ENCODE data around the gene PRSS57. TPM values are rescaled to one million over a fixed set of nuclear protein-coding genes. Genes with fewer than 3 reads are reported as not detected.
A peak's percentile ranks its signal among the peaks of the same experiment; 100 is the strongest.

The PRSS57 gene
- total and polyA plus RNA-seq, 2 of the 13 experiments (the other 11 are each of a cell fraction or from before 2014, with no cell fraction given): 0.12 TPM; not detected in 1

DNA sequence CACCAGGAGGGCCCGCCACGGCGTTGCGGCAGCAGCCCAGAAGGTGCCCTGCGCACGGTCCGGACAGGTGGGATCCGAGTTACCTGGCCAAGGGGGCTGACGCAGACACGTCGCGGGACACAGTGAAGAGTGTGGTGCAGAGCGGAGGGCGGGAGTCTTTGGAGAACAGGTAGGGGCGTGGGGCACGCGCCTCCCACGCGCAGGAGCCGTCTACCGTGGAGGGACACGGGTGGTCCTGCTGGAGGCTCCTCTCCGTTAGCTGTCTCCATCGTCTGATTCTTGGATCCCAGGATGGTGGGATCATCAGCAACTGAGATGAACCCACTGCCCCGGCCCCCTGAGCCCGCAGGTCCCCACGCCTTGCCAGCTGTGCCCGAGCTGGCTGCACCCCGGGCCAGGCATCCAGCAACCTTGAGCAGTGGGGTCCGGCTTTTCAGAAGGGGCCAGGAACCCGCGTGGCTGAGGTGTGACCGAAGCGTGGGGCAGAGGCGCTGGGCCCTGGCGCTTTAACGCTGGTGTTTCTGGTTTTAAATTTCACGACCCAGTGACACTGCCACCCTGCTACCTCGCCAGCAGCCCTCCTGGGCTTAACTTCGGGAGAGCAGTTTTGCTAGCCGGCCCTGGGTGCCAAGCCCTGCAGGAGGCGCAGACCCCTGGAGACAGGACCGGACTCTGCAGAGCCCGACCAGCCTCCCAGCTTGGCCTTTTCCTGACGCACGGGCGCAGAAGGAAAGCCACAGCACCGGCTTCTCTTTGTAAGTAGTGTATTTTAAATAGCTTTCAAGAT is 48.3 kb downstream of the PRSS57 start (continued):
- TF ChIP-seq, protein P1, sequence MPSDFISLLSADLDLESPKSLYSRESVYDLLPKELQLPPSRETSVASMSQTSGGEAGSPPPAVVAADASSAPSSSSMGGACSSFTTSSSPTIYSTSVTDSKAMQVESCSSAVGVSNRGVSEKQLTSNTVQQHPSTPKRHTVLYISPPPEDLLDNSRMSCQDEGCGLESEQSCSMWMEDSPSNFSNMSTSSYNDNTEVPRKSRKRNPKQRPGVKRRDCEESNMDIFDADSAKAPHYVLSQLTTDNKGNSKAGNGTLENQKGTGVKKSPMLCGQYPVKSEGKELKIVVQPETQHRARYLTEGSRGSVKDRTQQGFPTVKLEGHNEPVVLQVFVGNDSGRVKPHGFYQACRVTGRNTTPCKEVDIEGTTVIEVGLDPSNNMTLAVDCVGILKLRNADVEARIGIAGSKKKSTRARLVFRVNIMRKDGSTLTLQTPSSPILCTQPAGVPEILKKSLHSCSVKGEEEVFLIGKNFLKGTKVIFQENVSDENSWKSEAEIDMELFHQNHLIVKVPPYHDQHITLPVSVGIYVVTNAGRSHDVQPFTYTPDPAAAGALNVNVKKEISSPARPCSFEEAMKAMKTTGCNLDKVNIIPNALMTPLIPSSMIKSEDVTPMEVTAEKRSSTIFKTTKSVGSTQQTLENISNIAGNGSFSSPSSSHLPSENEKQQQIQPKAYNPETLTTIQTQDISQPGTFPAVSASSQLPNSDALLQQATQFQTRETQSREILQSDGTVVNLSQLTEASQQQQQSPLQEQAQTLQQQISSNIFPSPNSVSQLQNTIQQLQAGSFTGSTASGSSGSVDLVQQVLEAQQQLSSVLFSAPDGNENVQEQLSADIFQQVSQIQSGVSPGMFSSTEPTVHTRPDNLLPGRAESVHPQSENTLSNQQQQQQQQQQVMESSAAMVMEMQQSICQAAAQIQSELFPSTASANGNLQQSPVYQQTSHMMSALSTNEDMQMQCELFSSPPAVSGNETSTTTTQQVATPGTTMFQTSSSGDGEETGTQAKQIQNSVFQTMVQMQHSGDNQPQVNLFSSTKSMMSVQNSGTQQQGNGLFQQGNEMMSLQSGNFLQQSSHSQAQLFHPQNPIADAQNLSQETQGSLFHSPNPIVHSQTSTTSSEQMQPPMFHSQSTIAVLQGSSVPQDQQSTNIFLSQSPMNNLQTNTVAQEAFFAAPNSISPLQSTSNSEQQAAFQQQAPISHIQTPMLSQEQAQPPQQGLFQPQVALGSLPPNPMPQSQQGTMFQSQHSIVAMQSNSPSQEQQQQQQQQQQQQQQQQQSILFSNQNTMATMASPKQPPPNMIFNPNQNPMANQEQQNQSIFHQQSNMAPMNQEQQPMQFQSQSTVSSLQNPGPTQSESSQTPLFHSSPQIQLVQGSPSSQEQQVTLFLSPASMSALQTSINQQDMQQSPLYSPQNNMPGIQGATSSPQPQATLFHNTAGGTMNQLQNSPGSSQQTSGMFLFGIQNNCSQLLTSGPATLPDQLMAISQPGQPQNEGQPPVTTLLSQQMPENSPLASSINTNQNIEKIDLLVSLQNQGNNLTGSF (CRISPR knock-in tag; IDR thresholded peaks at IDR 0.05): no peak
- TF ChIP-seq SRY (CRISPR knock-in tag; IDR thresholded peaks at IDR 0.05) (no peak), ZC3H13 (CRISPR knock-in tag; IDR thresholded peaks at IDR 0.05) (peak; percentile 74; the same call in 1 of the 2 replicates), RBFOX2 (IDR thresholded peaks at IDR 0.05; ENCODE audit: low read depth, low read length) (peak; percentile 34; the same call in 1 of the 2 replicates), RBM22 (optimal IDR thresholded peaks at IDR 0.05; ENCODE audit: low read length) (peak; percentile 24), PCBP1 (IDR thresholded peaks at IDR 0.05; ENCODE audit: borderline replicate concordance, low read depth, low read length) (0 out of 2 replicates have a peak, but pooled peaks have one; percentile 19), POLR2A (IDR thresholded peaks at IDR 0.05; ENCODE audit: insufficient read depth in 1 of 2, low read depth in 2 of 2, low read length in 2 of 2) (peak in 1 of 2 experiments; percentile 41; a peak in 1 of 4 replicates), AGO2 (optimal IDR thresholded peaks at IDR 0.05; ENCODE audit: low read depth, low read length) (peak; percentile 88)
- TF ChIP-seq, protein P2, sequence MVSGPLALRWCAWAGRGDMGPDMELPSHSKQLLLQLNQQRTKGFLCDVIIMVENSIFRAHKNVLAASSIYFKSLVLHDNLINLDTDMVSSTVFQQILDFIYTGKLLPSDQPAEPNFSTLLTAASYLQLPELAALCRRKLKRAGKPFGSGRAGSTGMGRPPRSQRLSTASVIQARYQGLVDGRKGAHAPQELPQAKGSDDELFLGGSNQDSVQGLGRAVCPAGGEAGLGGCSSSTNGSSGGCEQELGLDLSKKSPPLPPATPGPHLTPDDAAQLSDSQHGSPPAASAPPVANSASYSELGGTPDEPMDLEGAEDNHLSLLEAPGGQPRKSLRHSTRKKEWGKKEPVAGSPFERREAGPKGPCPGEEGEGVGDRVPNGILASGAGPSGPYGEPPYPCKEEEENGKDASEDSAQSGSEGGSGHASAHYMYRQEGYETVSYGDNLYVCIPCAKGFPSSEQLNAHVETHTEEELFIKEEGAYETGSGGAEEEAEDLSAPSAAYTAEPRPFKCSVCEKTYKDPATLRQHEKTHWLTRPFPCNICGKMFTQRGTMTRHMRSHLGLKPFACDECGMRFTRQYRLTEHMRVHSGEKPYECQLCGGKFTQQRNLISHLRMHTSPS (CRISPR knock-in tag; IDR thresholded peaks at IDR 0.05; ENCODE audit: low read depth): no peak
- TF ChIP-seq, protein P3, sequence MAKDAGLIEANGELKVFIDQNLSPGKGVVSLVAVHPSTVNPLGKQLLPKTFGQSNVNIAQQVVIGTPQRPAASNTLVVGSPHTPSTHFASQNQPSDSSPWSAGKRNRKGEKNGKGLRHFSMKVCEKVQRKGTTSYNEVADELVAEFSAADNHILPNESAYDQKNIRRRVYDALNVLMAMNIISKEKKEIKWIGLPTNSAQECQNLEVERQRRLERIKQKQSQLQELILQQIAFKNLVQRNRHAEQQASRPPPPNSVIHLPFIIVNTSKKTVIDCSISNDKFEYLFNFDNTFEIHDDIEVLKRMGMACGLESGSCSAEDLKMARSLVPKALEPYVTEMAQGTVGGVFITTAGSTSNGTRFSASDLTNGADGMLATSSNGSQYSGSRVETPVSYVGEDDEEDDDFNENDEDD (CRISPR knock-in tag; IDR thresholded peaks at IDR 0.05; ENCODE audit: borderline replicate concordance): no peak
- TF ChIP-seq, protein P4, sequence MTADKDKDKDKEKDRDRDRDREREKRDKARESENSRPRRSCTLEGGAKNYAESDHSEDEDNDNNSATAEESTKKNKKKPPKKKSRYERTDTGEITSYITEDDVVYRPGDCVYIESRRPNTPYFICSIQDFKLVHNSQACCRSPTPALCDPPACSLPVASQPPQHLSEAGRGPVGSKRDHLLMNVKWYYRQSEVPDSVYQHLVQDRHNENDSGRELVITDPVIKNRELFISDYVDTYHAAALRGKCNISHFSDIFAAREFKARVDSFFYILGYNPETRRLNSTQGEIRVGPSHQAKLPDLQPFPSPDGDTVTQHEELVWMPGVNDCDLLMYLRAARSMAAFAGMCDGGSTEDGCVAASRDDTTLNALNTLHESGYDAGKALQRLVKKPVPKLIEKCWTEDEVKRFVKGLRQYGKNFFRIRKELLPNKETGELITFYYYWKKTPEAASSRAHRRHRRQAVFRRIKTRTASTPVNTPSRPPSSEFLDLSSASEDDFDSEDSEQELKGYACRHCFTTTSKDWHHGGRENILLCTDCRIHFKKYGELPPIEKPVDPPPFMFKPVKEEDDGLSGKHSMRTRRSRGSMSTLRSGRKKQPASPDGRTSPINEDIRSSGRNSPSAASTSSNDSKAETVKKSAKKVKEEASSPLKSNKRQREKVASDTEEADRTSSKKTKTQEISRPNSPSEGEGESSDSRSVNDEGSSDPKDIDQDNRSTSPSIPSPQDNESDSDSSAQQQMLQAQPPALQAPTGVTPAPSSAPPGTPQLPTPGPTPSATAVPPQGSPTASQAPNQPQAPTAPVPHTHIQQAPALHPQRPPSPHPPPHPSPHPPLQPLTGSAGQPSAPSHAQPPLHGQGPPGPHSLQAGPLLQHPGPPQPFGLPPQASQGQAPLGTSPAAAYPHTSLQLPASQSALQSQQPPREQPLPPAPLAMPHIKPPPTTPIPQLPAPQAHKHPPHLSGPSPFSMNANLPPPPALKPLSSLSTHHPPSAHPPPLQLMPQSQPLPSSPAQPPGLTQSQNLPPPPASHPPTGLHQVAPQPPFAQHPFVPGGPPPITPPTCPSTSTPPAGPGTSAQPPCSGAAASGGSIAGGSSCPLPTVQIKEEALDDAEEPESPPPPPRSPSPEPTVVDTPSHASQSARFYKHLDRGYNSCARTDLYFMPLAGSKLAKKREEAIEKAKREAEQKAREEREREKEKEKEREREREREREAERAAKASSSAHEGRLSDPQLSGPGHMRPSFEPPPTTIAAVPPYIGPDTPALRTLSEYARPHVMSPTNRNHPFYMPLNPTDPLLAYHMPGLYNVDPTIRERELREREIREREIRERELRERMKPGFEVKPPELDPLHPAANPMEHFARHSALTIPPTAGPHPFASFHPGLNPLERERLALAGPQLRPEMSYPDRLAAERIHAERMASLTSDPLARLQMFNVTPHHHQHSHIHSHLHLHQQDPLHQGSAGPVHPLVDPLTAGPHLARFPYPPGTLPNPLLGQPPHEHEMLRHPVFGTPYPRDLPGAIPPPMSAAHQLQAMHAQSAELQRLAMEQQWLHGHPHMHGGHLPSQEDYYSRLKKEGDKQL (CRISPR knock-in tag; IDR thresholded peaks at IDR 0.05; ENCODE audit: low read depth): no peak
- TF ChIP-seq, protein P5, sequence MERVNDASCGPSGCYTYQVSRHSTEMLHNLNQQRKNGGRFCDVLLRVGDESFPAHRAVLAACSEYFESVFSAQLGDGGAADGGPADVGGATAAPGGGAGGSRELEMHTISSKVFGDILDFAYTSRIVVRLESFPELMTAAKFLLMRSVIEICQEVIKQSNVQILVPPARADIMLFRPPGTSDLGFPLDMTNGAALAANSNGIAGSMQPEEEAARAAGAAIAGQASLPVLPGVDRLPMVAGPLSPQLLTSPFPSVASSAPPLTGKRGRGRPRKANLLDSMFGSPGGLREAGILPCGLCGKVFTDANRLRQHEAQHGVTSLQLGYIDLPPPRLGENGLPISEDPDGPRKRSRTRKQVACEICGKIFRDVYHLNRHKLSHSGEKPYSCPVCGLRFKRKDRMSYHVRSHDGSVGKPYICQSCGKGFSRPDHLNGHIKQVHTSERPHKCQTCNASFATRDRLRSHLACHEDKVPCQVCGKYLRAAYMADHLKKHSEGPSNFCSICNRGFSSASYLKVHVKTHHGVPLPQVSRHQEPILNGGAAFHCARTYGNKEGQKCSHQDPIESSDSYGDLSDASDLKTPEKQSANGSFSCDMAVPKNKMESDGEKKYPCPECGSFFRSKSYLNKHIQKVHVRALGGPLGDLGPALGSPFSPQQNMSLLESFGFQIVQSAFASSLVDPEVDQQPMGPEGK (CRISPR knock-in tag; IDR thresholded peaks at IDR 0.05): no peak

Data from HepG2 (cell line).